HEK293 (cell line): ENCODE data around the gene SLC10A7.

Experiments
- CTCF ChIA-PET: fragments of 350-600 bp; formaldehyde crosslinking; extraction: SDS; loops from one replicate; lab custom pipeline; 2021; ENCODE audit warnings: antibody characterized with exemption; lab: Yijun Ruan, JAX
- POLR2A ChIA-PET: fragments of 300-600 bp; formaldehyde crosslinking; extraction: SDS; loops from one replicate; lab custom pipeline; 2020; ENCODE audit warnings: antibody characterized with exemption, inconsistent platforms; lab: Yijun Ruan, JAX
- H3K27ac ChIP-seq: fragments of 200-500 bp; sonication (Bioruptor generic); 2 replicates; pipeline ENCODE4 v1.5.1; 2014; ENCODE audit warnings: low read depth, low read length, control low read depth, inconsistent platforms; ENCODE audit errors: extremely low read depth
- H3K36me3 ChIP-seq, 2 experiments: fragments of 200-500 bp in 1 of 2; sonication (Bioruptor generic) in 1 of 2; 1 replicate in 1 of 2; 2 replicates in 1 of 2; pipeline ENCODE4 v1.5.1; 2014 to 2017; ENCODE audit warnings: inconsistent platforms in 2 of 2, low read length in 2 of 2; ENCODE audit not compliant: control insufficient read depth in 2 of 2, insufficient read depth in 1 of 2
- H3K4me1 ChIP-seq: fragments of 200-500 bp; sonication (Bioruptor generic); 2 replicates; pipeline ENCODE4 v1.5.1; 2014; ENCODE audit warnings: mild to moderate bottlenecking, low read length, inconsistent platforms; ENCODE audit not compliant: control insufficient read depth, insufficient read depth
- H3K4me3 ChIP-seq: 2 replicates; pipeline ENCODE4 v1.5.1; 2011; ENCODE audit warnings: low read depth, mild to moderate bottlenecking, control low read depth, low read length, moderate library complexity
- H3K9me3 ChIP-seq: fragments of 200-500 bp; sonication (Bioruptor generic); 2 replicates; pipeline ENCODE4 v1.5.1; 2014; ENCODE audit warnings: low read depth, low read length, inconsistent platforms; ENCODE audit not compliant: control insufficient read depth, insufficient read depth
- HOXD13 ChIP-seq: sonication (generic); formaldehyde crosslinking; IDR thresholded peaks from 2 replicates; pipeline ENCODE4 v1.8.0; 2022; ENCODE audit warnings: missing genetic modification reagents, borderline replicate concordance
- PRDM4 ChIP-seq: fragments of 450-650 bp; formaldehyde crosslinking; IDR thresholded peaks from 2 replicates; pipeline ENCODE4 v1.5.1; 2017; ENCODE audit warnings: missing biosample characterization, missing genetic modification characterization
- RBAK ChIP-seq: fragments of 450-650 bp; formaldehyde crosslinking; IDR thresholded peaks from 2 replicates; pipeline ENCODE4 v1.5.1; 2016; ENCODE audit warnings: missing biosample characterization, missing genetic modification characterization
- WT1 ChIP-seq: fragments of 450-650 bp; formaldehyde crosslinking; IDR thresholded peaks from 2 replicates; pipeline ENCODE4 v1.5.1; 2016; ENCODE audit warnings: missing biosample characterization, missing genetic modification characterization
- ZFP41 ChIP-seq: fragments of 450-650 bp; formaldehyde crosslinking; IDR thresholded peaks from 2 replicates; pipeline ENCODE4 v1.5.1; 2016; ENCODE audit warnings: missing biosample characterization, missing genetic modification characterization, borderline replicate concordance
- ZIC2 ChIP-seq: fragments of 450-650 bp; formaldehyde crosslinking; IDR thresholded peaks from 2 replicates; pipeline ENCODE4 v1.5.1; 2016; ENCODE audit warnings: missing biosample characterization, missing genetic modification characterization
- ZNF133 ChIP-seq: fragments of 450-650 bp; formaldehyde crosslinking; IDR thresholded peaks from 2 replicates; pipeline ENCODE4 v1.5.1; 2016; ENCODE audit warnings: missing biosample characterization, missing genetic modification characterization
- ZNF16 ChIP-seq: fragments of 450-650 bp; formaldehyde crosslinking; IDR thresholded peaks from 2 replicates; pipeline ENCODE4 v1.5.1; 2016; ENCODE audit warnings: low read depth, missing biosample characterization, missing genetic modification characterization
- ZNF175 ChIP-seq: fragments of 450-650 bp; formaldehyde crosslinking; IDR thresholded peaks from 2 replicates; pipeline ENCODE4 v1.5.1; 2016; ENCODE audit warnings: missing biosample characterization, missing genetic modification characterization
- ZNF266 ChIP-seq: fragments of 450-650 bp; formaldehyde crosslinking; IDR thresholded peaks from 2 replicates; pipeline ENCODE4 v1.5.1; 2016; ENCODE audit warnings: missing biosample characterization, missing genetic modification characterization, low read depth
- ZNF280D ChIP-seq: fragments of 450-650 bp; formaldehyde crosslinking; IDR thresholded peaks from 2 replicates; pipeline ENCODE4 v1.5.1; 2016; ENCODE audit warnings: missing biosample characterization, missing genetic modification characterization
- ZNF311 ChIP-seq: fragments of 450-650 bp; formaldehyde crosslinking; IDR thresholded peaks from 2 replicates; pipeline ENCODE4 v1.5.1; 2017; ENCODE audit warnings: missing biosample characterization, missing genetic modification characterization, borderline replicate concordance
- ZNF621 ChIP-seq: fragments of 450-650 bp; formaldehyde crosslinking; IDR thresholded peaks from 2 replicates; pipeline ENCODE4 v1.5.1; 2017; ENCODE audit warnings: missing biosample characterization, missing genetic modification characterization
- ZNF626 ChIP-seq: fragments of 450-650 bp; sonication (Bioruptor Pico); formaldehyde crosslinking; IDR thresholded peaks from 2 replicates; pipeline ENCODE4 v1.5.1; 2018; ENCODE audit warnings: missing biosample characterization, missing genetic modification characterization, inconsistent platforms
- ZNF791 ChIP-seq: fragments of 450-650 bp; formaldehyde crosslinking; IDR thresholded peaks from 2 replicates; pipeline ENCODE4 v1.5.1; 2016; ENCODE audit warnings: missing biosample characterization, missing genetic modification characterization
- TF ChIP-seq, protein P1 (sequence below): IDR thresholded peaks from 2 replicates; pipeline ENCODE4 v1.6.1; 2011; ENCODE audit warnings: mild to moderate bottlenecking, low read depth, low read length, borderline replicate concordance
- TF ChIP-seq, protein P2 (sequence below): fragments of 450-650 bp; formaldehyde crosslinking; IDR thresholded peaks from 2 replicates; pipeline ENCODE4 v1.5.1; 2016; ENCODE audit warnings: missing biosample characterization, missing genetic modification characterization, borderline replicate concordance

Gene SLC10A7

DNA sequence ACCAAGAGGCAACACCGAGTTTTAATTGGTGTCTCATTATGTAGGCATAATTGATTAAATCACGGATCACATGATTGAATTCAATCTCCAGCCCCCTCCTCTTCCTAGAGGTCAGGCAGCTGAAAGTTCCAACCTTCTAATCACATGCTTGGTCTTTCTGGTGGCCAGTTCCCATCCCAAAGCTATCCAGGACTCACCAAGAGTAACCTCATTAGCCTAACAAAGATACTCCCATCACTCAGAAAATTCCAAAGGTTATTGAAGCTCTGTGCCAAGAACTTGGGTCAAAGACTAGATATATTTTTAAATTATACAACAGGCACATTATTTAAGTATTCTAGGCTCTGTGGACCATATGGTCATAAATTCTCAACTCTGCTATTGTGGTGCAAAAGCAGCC, 65.1 kb downstream of the SLC10A7 start:
- CTCF ChIA-PET = no interaction called here
- H3K4me1 ChIP-seq = no peaks in the 10 kb centered on the region; the same call in 1 of the 2 replicates
- H3K9me3 ChIP-seq = no peaks in the 10 kb centered on the region
- no peak overlapping the region for H3K4me3 ChIP-seq
- TF ChIP-seq ZNF16 (tag by site-specific recombination) (no peak), PRDM4 (tag by site-specific recombination) (no peak), ZFP41 (tag by site-specific recombination) (no peak), ZNF280D (tag by site-specific recombination) (no peak), ZNF626 (tag by site-specific recombination) (no peak), ZNF133 (no peak), ZNF791 (tag by site-specific recombination) (no peak), HOXD13 (CRISPR knock-in tag) (no peak), ZNF621 (no peak), ZNF311 (tag by site-specific recombination) (no peak), ZNF266 (tag by site-specific recombination) (no peak), ZIC2 (tag by site-specific recombination) (no peak), ZNF175 (tag by site-specific recombination) (no peak), RBAK (tag by site-specific recombination) (no peak), WT1 (no peak)
- TF ChIP-seq, protein P1, sequence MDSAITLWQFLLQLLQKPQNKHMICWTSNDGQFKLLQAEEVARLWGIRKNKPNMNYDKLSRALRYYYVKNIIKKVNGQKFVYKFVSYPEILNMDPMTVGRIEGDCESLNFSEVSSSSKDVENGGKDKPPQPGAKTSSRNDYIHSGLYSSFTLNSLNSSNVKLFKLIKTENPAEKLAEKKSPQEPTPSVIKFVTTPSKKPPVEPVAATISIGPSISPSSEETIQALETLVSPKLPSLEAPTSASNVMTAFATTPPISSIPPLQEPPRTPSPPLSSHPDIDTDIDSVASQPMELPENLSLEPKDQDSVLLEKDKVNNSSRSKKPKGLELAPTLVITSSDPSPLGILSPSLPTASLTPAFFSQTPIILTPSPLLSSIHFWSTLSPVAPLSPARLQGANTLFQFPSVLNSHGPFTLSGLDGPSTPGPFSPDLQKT = no peak
- TF ChIP-seq, protein P2, sequence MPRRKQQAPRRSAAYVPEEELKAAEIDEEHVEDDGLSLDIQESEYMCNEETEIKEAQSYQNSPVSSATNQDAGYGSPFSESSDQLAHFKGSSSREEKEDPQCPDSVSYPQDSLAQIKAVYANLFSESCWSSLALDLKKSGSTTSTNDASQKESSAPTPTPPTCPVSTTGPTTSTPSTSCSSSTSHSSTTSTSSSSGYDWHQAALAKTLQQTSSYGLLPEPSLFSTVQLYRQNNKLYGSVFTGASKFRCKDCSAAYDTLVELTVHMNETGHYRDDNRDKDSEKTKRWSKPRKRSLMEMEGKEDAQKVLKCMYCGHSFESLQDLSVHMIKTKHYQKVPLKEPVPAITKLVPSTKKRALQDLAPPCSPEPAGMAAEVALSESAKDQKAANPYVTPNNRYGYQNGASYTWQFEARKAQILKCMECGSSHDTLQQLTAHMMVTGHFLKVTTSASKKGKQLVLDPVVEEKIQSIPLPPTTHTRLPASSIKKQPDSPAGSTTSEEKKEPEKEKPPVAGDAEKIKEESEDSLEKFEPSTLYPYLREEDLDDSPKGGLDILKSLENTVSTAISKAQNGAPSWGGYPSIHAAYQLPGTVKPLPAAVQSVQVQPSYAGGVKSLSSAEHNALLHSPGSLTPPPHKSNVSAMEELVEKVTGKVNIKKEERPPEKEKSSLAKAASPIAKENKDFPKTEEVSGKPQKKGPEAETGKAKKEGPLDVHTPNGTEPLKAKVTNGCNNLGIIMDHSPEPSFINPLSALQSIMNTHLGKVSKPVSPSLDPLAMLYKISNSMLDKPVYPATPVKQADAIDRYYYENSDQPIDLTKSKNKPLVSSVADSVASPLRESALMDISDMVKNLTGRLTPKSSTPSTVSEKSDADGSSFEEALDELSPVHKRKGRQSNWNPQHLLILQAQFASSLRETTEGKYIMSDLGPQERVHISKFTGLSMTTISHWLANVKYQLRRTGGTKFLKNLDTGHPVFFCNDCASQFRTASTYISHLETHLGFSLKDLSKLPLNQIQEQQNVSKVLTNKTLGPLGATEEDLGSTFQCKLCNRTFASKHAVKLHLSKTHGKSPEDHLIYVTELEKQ (tag by site-specific recombination) = no peak
- TF ChIP-seq, all 188 proteins: peak for 0
- no peaks in the 10 kb centered on the region for H3K36me3 ChIP-seq
- POLR2A ChIA-PET = no interaction called here
- no peak overlapping the region for H3K27ac ChIP-seq
